SU-DHL-6 (cell line): ENCODE data around the gene POTEE.
"Not testable (repeated sequence)": the region's sequence is repeated elsewhere in the genome, so short reads cannot be mapped to it uniquely, and the experiment has no call there.

ENCODE experiments used
- CTCF ChIP-seq: fragments of 200-600 bp; sonication (generic); IDR thresholded peaks from one replicate; pipeline ENCODE4 v1.5.1; 2017; ENCODE audit warnings: antibody characterized with exemption, mild to moderate bottlenecking, low read length, moderate library complexity; ENCODE audit not compliant: insufficient read depth, poor library complexity, severe bottlenecking
- EZH2phosphoT487 ChIP-seq: fragments of 200-600 bp; sonication (generic), shearing (Covaris generic); conservative IDR thresholded peaks from 2 replicates; pipeline ENCODE4 v1.6.1; 2018; ENCODE audit warnings: mild to moderate bottlenecking, antibody characterized with exemption, low read length, moderate library complexity, mixed read lengths

GRCh38 chr2:131196186-131196585 lies 13.2 kb upstream of the POTEE start:
- not testable (repeated sequence) for TF ChIP-seq CTCF, EZH2phosphoT487
